Nephron (organoid): ENCODE data around the gene RAB3A.

Source experiments
- H3K27ac Mint-ChIP-seq, 3 experiments: 2 replicates each; pipeline ENCODE4 v1.8.0; 2020; ENCODE audit warnings: mixed read lengths in 3 of 3, mild to moderate bottlenecking in 2 of 3, moderate library complexity in 1 of 3
- H3K27me3 Mint-ChIP-seq: 2 replicates; pipeline ENCODE4 v1.8.0; 2021; ENCODE audit warnings: low read depth, mild to moderate bottlenecking, moderate library complexity, mixed read lengths
- H3K36me3 Mint-ChIP-seq: 2 replicates; pipeline ENCODE4 v1.8.0; 2020; ENCODE audit warnings: low read depth, mixed read lengths
- H3K4me1 Mint-ChIP-seq: 2 replicates; pipeline ENCODE4 v1.8.0; 2020; ENCODE audit warnings: mixed read lengths
- H3K4me3 Mint-ChIP-seq, 3 experiments: 2 replicates each; pipeline ENCODE4 v1.8.0; 2020; ENCODE audit warnings: mild to moderate bottlenecking in 3 of 3, mixed read lengths in 3 of 3, moderate library complexity in 2 of 3
- H3K9me3 Mint-ChIP-seq: 2 replicates; pipeline ENCODE4 v1.8.0; 2020; ENCODE audit warnings: mixed read lengths
- CTCF ChIP-seq, 3 experiments: fragments of 200-600 bp; sonication (generic); IDR thresholded peaks; one replicate each; pipeline ENCODE4 v1.5.0; 2021; ENCODE audit warnings: antibody characterized with exemption in 3 of 3; ENCODE audit not compliant: unreplicated experiment in 3 of 3

The RAB3A gene

GRCh38 chr19:18225702-18226468, 22.0 kb upstream of the RAB3A start, which contains the start of gene PDE4C:
PDE4C (minus strand) TSS chr19:18226438; CDS start chr19:18226415, 23 bp downstream.
- no peak within 1 kb of the TSS for H3K27ac Mint-ChIP-seq

GRCh38 chr19:18225355-18225701, 21.5 kb upstream of the RAB3A start:
- no peaks in the 10 kb centered on the region for H3K36me3 Mint-ChIP-seq
- H3K4me3 Mint-ChIP-seq: peak overlapping the region; percentile 83 to 86 (median 85)
- no peak overlapping the region for H3K27ac Mint-ChIP-seq
- H3K4me1 Mint-ChIP-seq: peaks cover 19% of the 10 kb centered on the region
- no peaks in the 10 kb centered on the region for H3K9me3 Mint-ChIP-seq
- H3K27me3 Mint-ChIP-seq: peaks cover 58% of the 10 kb centered on the region
- TF ChIP-seq CTCF (IDR thresholded peaks at IDR 0.05; ENCODE audit: unreplicated experiment in 3 of 3): no peak

More at GRCh38 chr19:18225702-18226468, 22.0 kb upstream of the RAB3A start, which contains the start of gene PDE4C:
- TF ChIP-seq CTCF (IDR thresholded peaks at IDR 0.05; ENCODE audit: unreplicated experiment in 3 of 3): no peak
- H3K36me3 Mint-ChIP-seq: no peaks in the 10 kb centered on the region
- H3K9me3 Mint-ChIP-seq: no peaks in the 10 kb centered on the region
- H3K4me3 Mint-ChIP-seq: peak within 1 kb of the TSS; percentile 83 to 86 (median 85)
- peaks cover 59% of the 10 kb centered on the region for H3K27me3 Mint-ChIP-seq
- peaks cover 19% of the 10 kb centered on the region for H3K4me1 Mint-ChIP-seq

- Mint-ChIP-seq H3K27me3 (peaks cover 57% of the 10 kb centered on the region), H3K9me3 (no peaks in the 10 kb centered on the region), H3K4me1 (peaks cover 19% of the 10 kb centered on the region)
Observed at GRCh38 chr19:18224525-18225354, 20.9 kb upstream of the RAB3A start.

GRCh38 chr19:18223860-18224524, 20.1 kb upstream of the RAB3A start:
- Mint-ChIP-seq H3K4me3 (peak overlapping the region; percentile 83 to 86 (median 85)), H3K36me3 (no peaks in the 10 kb centered on the region), H3K27ac (peak overlapping the region; percentile 15 to 43 (median 31)), H3K27me3 (peaks cover 55% of the 10 kb centered on the region), H3K9me3 (no peaks in the 10 kb centered on the region), H3K4me1 (peaks cover 19% of the 10 kb centered on the region)
- no peak for TF ChIP-seq CTCF (IDR thresholded peaks at IDR 0.05; ENCODE audit: unreplicated experiment in 3 of 3)

More at GRCh38 chr19:18224525-18225354, 20.9 kb upstream of the RAB3A start:
- no peak for TF ChIP-seq CTCF (IDR thresholded peaks at IDR 0.05; ENCODE audit: unreplicated experiment in 3 of 3)
- Mint-ChIP-seq H3K27ac (peak overlapping the region; percentile 15 to 43 (median 31)), H3K36me3 (no peaks in the 10 kb centered on the region), H3K4me3 (peak overlapping the region; percentile 83 to 86 (median 85))

- peaks cover 49% of the 10 kb centered on the region for H3K27me3 Mint-ChIP-seq
- H3K4me1 Mint-ChIP-seq: peaks cover 12% of the 10 kb centered on the region
- H3K36me3 Mint-ChIP-seq: no peaks in the 10 kb centered on the region
- H3K27ac Mint-ChIP-seq: no peak overlapping the region
- no peak overlapping the region for H3K4me3 Mint-ChIP-seq
- TF ChIP-seq CTCF (IDR thresholded peaks at IDR 0.05; ENCODE audit: unreplicated experiment in 3 of 3): no peak
- no peaks in the 10 kb centered on the region for H3K9me3 Mint-ChIP-seq
Observed at GRCh38 chr19:18221815-18222725, 18.2 kb upstream of the RAB3A start.
